Measurements from ENCODE around the gene FAM13A.

- TF ChIP-seq, protein P1, sequence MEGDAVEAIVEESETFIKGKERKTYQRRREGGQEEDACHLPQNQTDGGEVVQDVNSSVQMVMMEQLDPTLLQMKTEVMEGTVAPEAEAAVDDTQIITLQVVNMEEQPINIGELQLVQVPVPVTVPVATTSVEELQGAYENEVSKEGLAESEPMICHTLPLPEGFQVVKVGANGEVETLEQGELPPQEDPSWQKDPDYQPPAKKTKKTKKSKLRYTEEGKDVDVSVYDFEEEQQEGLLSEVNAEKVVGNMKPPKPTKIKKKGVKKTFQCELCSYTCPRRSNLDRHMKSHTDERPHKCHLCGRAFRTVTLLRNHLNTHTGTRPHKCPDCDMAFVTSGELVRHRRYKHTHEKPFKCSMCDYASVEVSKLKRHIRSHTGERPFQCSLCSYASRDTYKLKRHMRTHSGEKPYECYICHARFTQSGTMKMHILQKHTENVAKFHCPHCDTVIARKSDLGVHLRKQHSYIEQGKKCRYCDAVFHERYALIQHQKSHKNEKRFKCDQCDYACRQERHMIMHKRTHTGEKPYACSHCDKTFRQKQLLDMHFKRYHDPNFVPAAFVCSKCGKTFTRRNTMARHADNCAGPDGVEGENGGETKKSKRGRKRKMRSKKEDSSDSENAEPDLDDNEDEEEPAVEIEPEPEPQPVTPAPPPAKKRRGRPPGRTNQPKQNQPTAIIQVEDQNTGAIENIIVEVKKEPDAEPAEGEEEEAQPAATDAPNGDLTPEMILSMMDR (IDR thresholded peaks at IDR 0.05), result no peak
- no peak for TF ChIP-seq POLR2A (IDR thresholded peaks at IDR 0.05)
These were observed 65.2 kb downstream of the FAM13A start for GRCh38 chr4:88991746-88992145.
